HCT116 (cell line): ENCODE results near the gene EEF1E1. TPM values are rescaled to one million over a fixed set of nuclear protein-coding genes. Genes with fewer than 3 reads are reported as not detected.
A peak's percentile ranks its signal among the peaks of the same experiment; 100 is the strongest.

Experiments
- ATAC-seq: fragments of 200-7000 bp; cut with Tn5 transposase; 2 replicates; pipeline ENCODE4 v1.9.1; 2020; ENCODE audit warnings: mild to moderate bottlenecking, moderate library complexity
- Bru-seq: library from RNA; stranded (reverse); fragments of 400-500 nt; gene quantifications from one replicate; lab custom pipeline; 2021; lab: Mats Ljungman, UMichigan
- BruChase-seq, 2 experiments: library from RNA; stranded (reverse); fragments of 400-500 nt; gene quantifications; one replicate each; lab custom pipeline; 2021; lab: Mats Ljungman, UMichigan
- BruUV-seq: library from RNA; stranded (reverse); fragments of 400-500 nt; replicated peaks from 2 replicates; lab custom pipeline; 2021; lab: Mats Ljungman, UMichigan
- CTCF ChIA-PET: fragments of 300-600 bp; sonication (Branson Sonifier 250); formaldehyde crosslinking; loops from one replicate; lab custom pipeline; 2021; ENCODE audit warnings: antibody characterized with exemption; lab: Charles Lee
- POLR2A ChIA-PET: fragments of 300-600, 350-600 bp; sonication (Branson Sonifier 250); formaldehyde crosslinking; loops from one replicate; lab custom pipeline; 2021; ENCODE audit warnings: antibody characterized with exemption; lab: Charles Lee
- RAD21 ChIA-PET, 2 experiments: fragments of 300-600 bp; sonication (Branson Sonifier 250); formaldehyde crosslinking; loops; one replicate each; lab custom pipeline; 2023; ENCODE audit warnings: low total read pairs in 2 of 2; ENCODE audit not compliant: uncharacterized antibody in 2 of 2, unreplicated experiment in 2 of 2, low non-redundant PET in 1 of 2; lab: Charles Lee
- DNase-seq: peaks from one replicate; pipeline ENCODE4 v3.0.0-alpha.2; 2010; ENCODE audit warnings: low read depth, low spot score
- H2AFZ ChIP-seq: fragments of 200-600 bp; shearing (Covaris generic), sonication (generic); 2 replicates; pipeline ENCODE4 v1.6.1; 2017; ENCODE audit warnings: low read depth, mixed run types, mixed read lengths, antibody characterized with exemption, low read length; ENCODE audit not compliant: poor library complexity, severe bottlenecking
- H3K27ac ChIP-seq: 2 replicates; pipeline ENCODE4 v1.5.1; 2012; ENCODE audit warnings: low read depth, low read length
- H3K27me3 ChIP-seq: fragments of 200-600 bp; sonication (generic); 2 replicates; pipeline ENCODE4 v1.6.1; 2016; ENCODE audit warnings: mixed run types, low read length, mixed read lengths; ENCODE audit not compliant: insufficient read depth
- H3K36me3 ChIP-seq, 2 experiments: fragments of 200-500 bp in 1 of 2; fragments of 200-600 bp in 1 of 2; sonication (Bioruptor generic) in 1 of 2; sonication (generic) in 1 of 2; 2 replicates each; pipeline versions ENCODE4 v1.5.1 to v1.6.1; 2014 to 2016; ENCODE audit warnings: low read length in 2 of 2, inconsistent platforms in 1 of 2, mixed read lengths in 1 of 2, mixed run types in 1 of 2; ENCODE audit not compliant: insufficient read depth in 2 of 2, control insufficient read depth in 1 of 2
- H3K4me1 ChIP-seq, 2 experiments: fragments of 200-600 bp in 1 of 2; sonication (generic) in 1 of 2; 2 replicates each; pipeline versions ENCODE4 v1.5.1 to v1.6.1; 2012 to 2017; ENCODE audit warnings: low read length in 2 of 2, inconsistent platforms in 1 of 2, mild to moderate bottlenecking in 1 of 2, mixed read lengths in 1 of 2, mixed run types in 1 of 2, moderate library complexity in 1 of 2; ENCODE audit not compliant: insufficient read depth in 2 of 2, control insufficient read depth in 1 of 2
- H3K4me2 ChIP-seq: fragments of 200-600 bp; sonication (generic); 2 replicates; pipeline ENCODE4 v1.6.1; 2017; ENCODE audit warnings: mixed run types, low read length, mixed read lengths
- H3K4me3 ChIP-seq, 2 experiments: fragments of 200-600 bp in 1 of 2; sonication (generic) in 1 of 2; replicated peaks in 1 of 2; 2 replicates each; pipeline ENCODE4 v1.5.1; 2011 to 2016; ENCODE audit warnings: low read length in 2 of 2, control low read depth in 1 of 2, low read depth in 1 of 2, mild to moderate bottlenecking in 1 of 2, mixed read lengths in 1 of 2, mixed run types in 1 of 2
- H3K79me2 ChIP-seq: fragments of 200-600 bp; sonication (generic); 2 replicates; pipeline ENCODE4 v1.6.1; 2017; ENCODE audit warnings: mild to moderate bottlenecking, mixed run types, low read length, moderate library complexity, mixed read lengths; ENCODE audit not compliant: insufficient read depth
- H3K9ac ChIP-seq: fragments of 200-600 bp; sonication (generic); 2 replicates; pipeline ENCODE4 v1.6.1; 2016; ENCODE audit warnings: low read length, mixed read lengths
- H3K9me2 ChIP-seq: fragments of 200-600 bp; sonication (generic), shearing (Covaris generic); 2 replicates; pipeline ENCODE4 v1.6.1; 2017; ENCODE audit warnings: mixed run types, mild to moderate bottlenecking, moderate library complexity; ENCODE audit not compliant: insufficient read depth
- H3K9me3 ChIP-seq, 2 experiments: fragments of 200-500 bp in 1 of 2; fragments of 200-600 bp in 1 of 2; sonication (Bioruptor generic) in 1 of 2; sonication (generic) in 1 of 2; 2 replicates each; pipeline ENCODE4 v1.6.1; 2014 to 2017; ENCODE audit warnings: low read length in 2 of 2, mixed read lengths in 2 of 2, inconsistent platforms in 1 of 2, low read depth in 1 of 2, mild to moderate bottlenecking in 1 of 2, mixed run types in 1 of 2, moderate library complexity in 1 of 2; ENCODE audit not compliant: control insufficient read depth in 1 of 2, insufficient read depth in 1 of 2
- H4K20me1 ChIP-seq: fragments of 200-600 bp; sonication (generic), shearing (Covaris generic); 2 replicates; pipeline ENCODE4 v1.6.1; 2017; ENCODE audit warnings: mixed run types, mild to moderate bottlenecking, moderate library complexity; ENCODE audit not compliant: insufficient read depth
- ATF3 ChIP-seq: IDR thresholded peaks from 2 replicates; pipeline ENCODE4 v1.6.1; 2012
- CBX3 ChIP-seq: IDR thresholded peaks from 2 replicates; pipeline ENCODE4 v1.6.1; 2012; ENCODE audit warnings: low read depth
- CEBPB ChIP-seq: IDR thresholded peaks from 2 replicates; pipeline ENCODE4 v1.6.1; 2012; ENCODE audit warnings: low read depth
- CTCF ChIP-seq, 3 experiments: fragments of 200-600 bp in 1 of 3; sonication (generic) in 1 of 3; IDR thresholded peaks in 2 of 3; conservative IDR thresholded peaks in 1 of 3; 2 replicates each; pipeline ENCODE4 v1.5.1; 2012 to 2017; ENCODE audit warnings: low read depth in 2 of 3, low read length in 2 of 3, antibody characterized with exemption in 1 of 3, borderline replicate concordance in 1 of 3, control low read depth in 1 of 3, mild to moderate bottlenecking in 1 of 3, mixed read lengths in 1 of 3, mixed run types in 1 of 3, moderate library complexity in 1 of 3; ENCODE audit not compliant: insufficient read depth in 1 of 3
- EGR1 ChIP-seq: IDR thresholded peaks from 2 replicates; pipeline ENCODE4 v1.6.1; 2012; ENCODE audit warnings: low read depth
- EZH2phosphoT487 ChIP-seq: fragments of 200-600 bp; IDR thresholded peaks from 2 replicates; pipeline ENCODE4 v1.6.1; 2018; ENCODE audit warnings: antibody characterized with exemption, borderline replicate concordance
- FOSL1 ChIP-seq: IDR thresholded peaks from 2 replicates; pipeline ENCODE4 v1.6.1; 2012; ENCODE audit warnings: low read depth
- JUND ChIP-seq: IDR thresholded peaks from 2 replicates; pipeline ENCODE4 v1.6.1; 2012
- MAX ChIP-seq: IDR thresholded peaks from 2 replicates; pipeline ENCODE4 v1.6.1; 2012
- REST ChIP-seq: IDR thresholded peaks from 2 replicates; pipeline ENCODE4 v1.6.1; 2012; ENCODE audit warnings: low read depth
- SRF ChIP-seq: IDR thresholded peaks from 2 replicates; pipeline ENCODE4 v1.6.1; 2012; ENCODE audit warnings: low read depth
- TCF7L2 ChIP-seq: IDR thresholded peaks from 2 replicates; pipeline ENCODE4 v1.7.0; 2011; ENCODE audit warnings: borderline replicate concordance, inconsistent platforms; ENCODE audit not compliant: insufficient read depth, insufficient read length; ENCODE audit errors: extremely low read depth
- ZBTB33 ChIP-seq: IDR thresholded peaks from 2 replicates; pipeline ENCODE4 v1.6.1; 2011; ENCODE audit warnings: mild to moderate bottlenecking, low read length, moderate library complexity; ENCODE audit not compliant: insufficient replicate concordance; ENCODE audit errors: extremely low read depth
- ZFX ChIP-seq: fragments of 450-650 bp; IDR thresholded peaks from 2 replicates; pipeline ENCODE4 v1.6.1; 2017
- ZNF274 ChIP-seq: fragments of 200-500 bp; sonication (Bioruptor generic); IDR thresholded peaks from 2 replicates; pipeline ENCODE4 v1.6.1; 2014; ENCODE audit warnings: mild to moderate bottlenecking, low read depth, low read length, inconsistent platforms
- intact Hi-C: fragments of 100-400 bp; cut with micrococcal nuclease; formaldehyde crosslinking; loops from 2 replicates; pipeline ENCODE4 v1.10.0; 2022
- long read RNA-seq: library from polyadenylated mRNA; unstranded; transcript quantifications from one replicate; pipeline ENCODE4 v2.0.0, GENCODE V29; 2021; ENCODE audit not compliant: unreplicated experiment
- polyA plus RNA-seq: library from polyadenylated mRNA; unstranded; fragments of >200 nt; gene quantifications from 2 replicates; pipeline ENCODE4 v1.2.1, GENCODE V29; 2012; ENCODE audit warnings: missing spikeins
- total RNA-seq: library from RNA; stranded (reverse); gene quantifications from one replicate; pipeline ENCODE4 v1.2.1, GENCODE V29; 2021; ENCODE audit not compliant: unreplicated experiment

Gene EEF1E1
- 69.7 TPM for total RNA-seq
- 46.3 and 61.3 TPM in 2 replicates for polyA plus RNA-seq
- Bru-seq, nascent RNA: percentile 96 among the genes with signal in this experiment
- BruChase-seq, experiment 1, labeled RNA remaining after a 6-hour chase: percentile 98 among the genes with signal in this experiment
- percentile 98 among the genes with signal in this experiment for BruChase-seq, experiment 2, labeled RNA remaining after a 2-hour chase
- long read RNA-seq, transcript EEF1E1-205 (3 exons, 654 nt): minor isoform, 7 of 71 reads
- long read RNA-seq, transcript EEF1E1-201 (4 exons, 1,077 nt): major isoform, 53 of 71 reads
- long read RNA-seq, partial matches to known transcripts: 6 of 71 reads
- long read RNA-seq, other reads (novel, unspliced or antisense): 5 of 71 reads

- H3K27ac ChIP-seq: peak within 1 kb of the TSS; percentile 72
- peak within 1 kb of the TSS; percentile 95 to 96 for H3K4me3 ChIP-seq
- ChIA-PET RAD21 (interaction anchor here in 1 of 2 experiments (0.7 kb wide), 1 partner anchor 117 kb away, joined by 11 read pairs; no protein-coding TSS in a partner anchor), CTCF (interaction anchor here (1.0 kb wide), 1 partner anchor 11 kb away, joined by 3 read pairs; no protein-coding TSS in a partner anchor), POLR2A (interaction anchor here (0.7 to 1.6 kb wide), 6 partner anchors 8 to 1308 kb away, joined by 3 to 11 read pairs (median 4); partner anchors contain the start of gene BLOC1S5)
- no peaks in the 10 kb centered on the region for H3K9me3 ChIP-seq
- H3K4me2 ChIP-seq: peak within 1 kb of the TSS; percentile 91
- no peaks in the 10 kb centered on the region for H3K9me2 ChIP-seq
- H2AFZ ChIP-seq: peak within 1 kb of the TSS; percentile 36
- DNase-seq (peak; percentile 92), ATAC-seq (peak; percentile 92)
- BruUV-seq: TSS peak; percentile 62
- H3K9ac ChIP-seq: peak within 1 kb of the TSS; percentile 96
- H3K79me2 ChIP-seq: peaks cover 50% of the 10 kb centered on the region
- H4K20me1 ChIP-seq: peaks cover 4% of the 10 kb centered on the region; the same call in 1 of the 2 replicates
- peaks cover 0 to 11% of the 10 kb centered on the region in 2 experiments; a peak in 2 of 4 replicates for H3K36me3 ChIP-seq
- intact Hi-C loops: no loop called here
- no peaks in the 10 kb centered on the region for H3K27me3 ChIP-seq
- peaks cover 12 to 17% of the 10 kb centered on the region in 2 experiments; a peak in 3 of 4 replicates for H3K4me1 ChIP-seq
- TF ChIP-seq EZH2phosphoT487 (no peak), CEBPB (no peak), MAX (peak; percentile 87), REST (no peak), SRF (no peak), CTCF (IDR thresholded peaks at IDR 0.05 in 2 of 3, conservative IDR thresholded peaks at IDR 0.05 in 1 of 3; ENCODE audit: borderline replicate concordance in 1 of 3, insufficient read depth in 1 of 3, low read depth in 2 of 3, low read length in 2 of 3) (no peak), ATF3 (no peak), EGR1 (no peak), ZBTB33 (peak; percentile 71), FOSL1 (no peak), TCF7L2 (no peak), CBX3 (no peak), JUND (no peak), ZNF274 (no peak), ZFX (peak; percentile 63; the same call in 1 of the 2 replicates)
Observed at GRCh38 chr6:8102122-8102958, at the start of gene EEF1E1. EEF1E1 (minus strand) TSS chr6:8102548; CDS start chr6:8102521, 27 bp downstream.
